ENCODE results near the gene DDX28. TPM values are rescaled to one million over a fixed set of nuclear protein-coding genes. Genes with fewer than 3 reads are reported as not detected.
A peak's percentile ranks its signal among the peaks of the same experiment; 100 is the strongest.

The DDX28 gene
- total RNA-seq, 1 experiment from 2014 or later: 16.0 TPM

DNA sequence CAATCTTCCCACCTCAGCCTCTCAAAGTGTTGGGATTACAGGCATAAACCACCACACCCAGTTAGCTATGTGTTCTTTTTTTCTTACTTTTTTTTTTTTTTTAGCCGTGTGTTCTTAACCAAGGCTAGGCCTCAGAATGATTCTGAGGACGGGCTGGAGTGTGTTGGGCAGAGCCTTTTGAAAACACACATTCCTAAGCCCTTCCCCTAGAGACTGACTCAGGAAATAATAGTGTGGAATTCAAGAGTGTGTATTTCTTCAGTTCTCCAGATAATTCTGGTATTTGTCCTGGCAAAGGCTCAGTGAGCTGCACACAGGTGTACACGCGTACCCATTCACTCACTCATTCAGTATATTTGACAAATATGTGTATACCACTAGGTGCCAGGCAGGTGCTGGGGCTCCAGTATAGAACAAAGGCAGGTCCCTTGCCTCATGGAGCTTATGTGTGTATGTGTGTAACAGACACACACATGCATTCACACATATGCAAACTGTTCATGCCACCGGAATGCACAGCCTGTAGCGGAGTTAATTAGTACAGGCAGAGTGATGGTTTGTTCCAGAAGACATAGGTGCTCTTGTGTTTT lies 42.8 kb upstream of the DDX28 start:
- Histone ChIP-seq H3K4me3 (ENCODE audit: low read depth, low read length, poor library complexity, severe bottlenecking) (no peak overlapping the region), H3K4me1 (ENCODE audit: insufficient read depth, low read length, poor library complexity, severe bottlenecking) (peaks cover 5% of the 10 kb centered on the region), H3K9me3 (ENCODE audit: low read depth, low read length, poor library complexity, severe bottlenecking) (no peaks in the 10 kb centered on the region), H3K27me3 (replicated peaks; ENCODE audit: insufficient read depth, low read depth, low read length, poor library complexity) (no peaks in the 10 kb centered on the region), H3K36me3 (ENCODE audit: insufficient read depth, low read length, poor library complexity, severe bottlenecking) (no peaks in the 10 kb centered on the region), H3K27ac (ENCODE audit: low read depth, low read length, poor library complexity, severe bottlenecking) (no peak overlapping the region)
- no peak for DNase-seq (ENCODE audit: low spot score)
- intact Hi-C loops (cut with micrococcal nuclease; ENCODE audit: unreplicated experiment): no loop called here
- BruUV-seq (replicated peaks): no TSS peak
- ChIA-PET POLR2A (ENCODE audit: low non-redundant PET) (no interaction called here), CTCF (interaction anchor here (0.6 kb wide), 1 partner anchor 145 kb away, joined by 9 read pairs; no protein-coding TSS in a partner anchor)
- TF ChIP-seq, protein P1, sequence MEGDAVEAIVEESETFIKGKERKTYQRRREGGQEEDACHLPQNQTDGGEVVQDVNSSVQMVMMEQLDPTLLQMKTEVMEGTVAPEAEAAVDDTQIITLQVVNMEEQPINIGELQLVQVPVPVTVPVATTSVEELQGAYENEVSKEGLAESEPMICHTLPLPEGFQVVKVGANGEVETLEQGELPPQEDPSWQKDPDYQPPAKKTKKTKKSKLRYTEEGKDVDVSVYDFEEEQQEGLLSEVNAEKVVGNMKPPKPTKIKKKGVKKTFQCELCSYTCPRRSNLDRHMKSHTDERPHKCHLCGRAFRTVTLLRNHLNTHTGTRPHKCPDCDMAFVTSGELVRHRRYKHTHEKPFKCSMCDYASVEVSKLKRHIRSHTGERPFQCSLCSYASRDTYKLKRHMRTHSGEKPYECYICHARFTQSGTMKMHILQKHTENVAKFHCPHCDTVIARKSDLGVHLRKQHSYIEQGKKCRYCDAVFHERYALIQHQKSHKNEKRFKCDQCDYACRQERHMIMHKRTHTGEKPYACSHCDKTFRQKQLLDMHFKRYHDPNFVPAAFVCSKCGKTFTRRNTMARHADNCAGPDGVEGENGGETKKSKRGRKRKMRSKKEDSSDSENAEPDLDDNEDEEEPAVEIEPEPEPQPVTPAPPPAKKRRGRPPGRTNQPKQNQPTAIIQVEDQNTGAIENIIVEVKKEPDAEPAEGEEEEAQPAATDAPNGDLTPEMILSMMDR (conservative IDR thresholded peaks at IDR 0.05; ENCODE audit: low read depth, low read length): no peak
- no peak for TF ChIP-seq EZH2 (IDR thresholded peaks at IDR 0.05; ENCODE audit: borderline replicate concordance, low read depth, low read length, poor library complexity, severe bottlenecking)

DNA sequence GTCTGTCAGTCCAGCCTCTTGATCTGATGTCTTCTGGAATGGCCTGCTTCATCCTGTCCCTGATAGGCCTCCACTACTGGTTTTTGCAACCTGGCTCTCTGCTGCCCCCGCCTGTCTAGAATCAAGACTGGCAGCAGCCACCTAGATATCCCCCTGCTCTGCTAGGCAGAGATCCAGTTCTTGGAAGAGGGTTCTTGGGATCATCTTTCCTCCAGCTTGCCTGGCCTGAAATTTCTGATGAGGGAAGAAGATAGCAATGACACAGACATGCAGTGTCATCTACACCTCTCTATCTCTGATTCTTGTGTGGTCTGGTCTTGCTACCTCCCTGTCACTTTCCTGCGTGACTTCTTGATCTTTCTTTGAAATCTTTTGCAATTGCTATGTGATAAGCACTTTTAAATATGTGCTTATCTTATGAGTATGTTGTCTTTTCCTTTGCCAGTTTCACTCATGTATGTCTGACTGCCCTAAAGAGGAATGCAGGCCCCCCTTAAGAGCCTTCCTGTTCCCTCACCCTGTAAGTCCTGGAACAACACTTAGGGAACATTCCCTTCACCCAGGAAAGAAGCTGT lies 41.8 kb upstream of the DDX28 start:
- Histone ChIP-seq H3K9me3 (ENCODE audit: low read depth, low read length, poor library complexity, severe bottlenecking) (no peaks in the 10 kb centered on the region), H3K27me3 (replicated peaks; ENCODE audit: insufficient read depth, low read depth, low read length, poor library complexity) (no peaks in the 10 kb centered on the region), H3K27ac (ENCODE audit: low read depth, low read length, poor library complexity, severe bottlenecking) (no peak overlapping the region), H3K4me1 (ENCODE audit: insufficient read depth, low read length, poor library complexity, severe bottlenecking) (peaks cover 5% of the 10 kb centered on the region), H3K4me3 (ENCODE audit: low read depth, low read length, poor library complexity, severe bottlenecking) (no peak overlapping the region), H3K36me3 (ENCODE audit: insufficient read depth, low read length, poor library complexity, severe bottlenecking) (peaks cover under 1% of the 10 kb centered on the region)
- POLR2A ChIA-PET (ENCODE audit: low non-redundant PET): no interaction called here
- intact Hi-C loops (cut with micrococcal nuclease; ENCODE audit: unreplicated experiment): no loop called here
- BruUV-seq (replicated peaks): no TSS peak
- DNase-seq (ENCODE audit: low spot score): peak; percentile 76
- CTCF ChIA-PET: interaction anchor here (0.6 kb wide), 2 partner anchors 20 to 144 kb away, joined by 9 to 13 read pairs; no protein-coding TSS in a partner anchor
- no peak for TF ChIP-seq EZH2 (IDR thresholded peaks at IDR 0.05; ENCODE audit: borderline replicate concordance, low read depth, low read length, poor library complexity, severe bottlenecking)
- TF ChIP-seq, protein P1 (conservative IDR thresholded peaks at IDR 0.05; ENCODE audit: low read depth, low read length): peak; percentile 87

DNA sequence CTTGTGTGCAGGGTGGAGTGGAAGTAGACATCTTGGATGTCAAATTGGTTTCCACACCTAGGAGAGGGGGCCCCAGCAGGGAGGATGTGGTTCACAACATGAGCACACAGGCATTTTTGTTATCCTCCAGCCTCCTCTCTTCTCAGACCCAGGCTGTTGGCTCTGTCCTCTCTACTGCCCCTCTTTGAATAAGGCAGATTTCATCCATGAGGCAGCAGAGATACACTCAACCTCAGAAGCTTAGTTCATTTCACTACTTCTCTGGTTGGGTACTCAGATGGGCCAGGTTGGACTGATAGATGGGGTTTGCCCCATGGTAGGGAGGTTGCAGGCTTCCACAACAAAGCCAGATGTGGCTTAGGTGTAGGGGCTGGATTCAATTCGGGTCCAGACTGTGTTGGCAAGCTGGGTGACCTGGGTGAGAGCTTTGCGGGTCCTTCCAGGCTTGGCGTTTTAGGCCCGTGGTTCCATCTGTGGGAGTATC lies 39.9 kb upstream of the DDX28 start:
- DNase-seq (ENCODE audit: low spot score): no peak
- H3K9me3 ChIP-seq (ENCODE audit: low read depth, low read length, poor library complexity, severe bottlenecking): no peaks in the 10 kb centered on the region
- no peaks in the 10 kb centered on the region for H3K27me3 ChIP-seq (replicated peaks; ENCODE audit: insufficient read depth, low read depth, low read length, poor library complexity)
- peaks cover 3% of the 10 kb centered on the region for H3K36me3 ChIP-seq (ENCODE audit: insufficient read depth, low read length, poor library complexity, severe bottlenecking)
- no peak overlapping the region for H3K4me3 ChIP-seq (ENCODE audit: low read depth, low read length, poor library complexity, severe bottlenecking)
- POLR2A ChIA-PET (ENCODE audit: low non-redundant PET): no interaction called here
- intact Hi-C loops (cut with micrococcal nuclease; ENCODE audit: unreplicated experiment): no loop called here
- no peak overlapping the region for H3K27ac ChIP-seq (ENCODE audit: low read depth, low read length, poor library complexity, severe bottlenecking)
- H3K4me1 ChIP-seq (ENCODE audit: insufficient read depth, low read length, poor library complexity, severe bottlenecking): peaks cover 1% of the 10 kb centered on the region
- no TSS peak for BruUV-seq (replicated peaks)
- CTCF ChIA-PET: no interaction called here
- TF ChIP-seq, protein P1 (conservative IDR thresholded peaks at IDR 0.05; ENCODE audit: low read depth, low read length): no peak
